HCT116 (cell line): ENCODE results near the gene RASSF9.

Source experiments
- CEBPB ChIP-seq: IDR thresholded peaks from 2 replicates; pipeline ENCODE4 v1.6.1; 2012; ENCODE audit warnings: low read depth
- EZH2 ChIP-seq: fragments of 200-600 bp; sonication (generic); IDR thresholded peaks from 2 replicates; pipeline ENCODE4 v1.6.1; 2017; ENCODE audit warnings: antibody characterized with exemption, mixed run types
- POLR2A ChIP-seq: IDR thresholded peaks from 2 replicates; pipeline ENCODE4 v1.7.0; 2011; ENCODE audit warnings: borderline replicate concordance; ENCODE audit not compliant: insufficient read depth, insufficient read length; ENCODE audit errors: extremely low read depth
- POLR2AphosphoS5 ChIP-seq: IDR thresholded peaks from 2 replicates; pipeline ENCODE4 v1.6.1; 2011; ENCODE audit warnings: mild to moderate bottlenecking, low read depth, low read length, moderate library complexity
- SRF ChIP-seq: IDR thresholded peaks from 2 replicates; pipeline ENCODE4 v1.6.1; 2012; ENCODE audit warnings: low read depth
- TF ChIP-seq, protein P1 (sequence below), 3 experiments: fragments of 200-600 bp in 1 of 3; sonication (generic) in 1 of 3; IDR thresholded peaks in 2 of 3; conservative IDR thresholded peaks in 1 of 3; 2 replicates each; pipeline ENCODE4 v1.5.1; 2012 to 2017; ENCODE audit warnings: low read depth in 2 of 3, low read length in 2 of 3, antibody characterized with exemption in 1 of 3, borderline replicate concordance in 1 of 3, control low read depth in 1 of 3, mild to moderate bottlenecking in 1 of 3, mixed read lengths in 1 of 3, mixed run types in 1 of 3, moderate library complexity in 1 of 3; ENCODE audit not compliant: insufficient read depth in 1 of 3
- TF ChIP-seq, protein P2 (sequence below): IDR thresholded peaks from 2 replicates; pipeline ENCODE4 v1.6.1; 2012; ENCODE audit warnings: low read depth

DNA sequence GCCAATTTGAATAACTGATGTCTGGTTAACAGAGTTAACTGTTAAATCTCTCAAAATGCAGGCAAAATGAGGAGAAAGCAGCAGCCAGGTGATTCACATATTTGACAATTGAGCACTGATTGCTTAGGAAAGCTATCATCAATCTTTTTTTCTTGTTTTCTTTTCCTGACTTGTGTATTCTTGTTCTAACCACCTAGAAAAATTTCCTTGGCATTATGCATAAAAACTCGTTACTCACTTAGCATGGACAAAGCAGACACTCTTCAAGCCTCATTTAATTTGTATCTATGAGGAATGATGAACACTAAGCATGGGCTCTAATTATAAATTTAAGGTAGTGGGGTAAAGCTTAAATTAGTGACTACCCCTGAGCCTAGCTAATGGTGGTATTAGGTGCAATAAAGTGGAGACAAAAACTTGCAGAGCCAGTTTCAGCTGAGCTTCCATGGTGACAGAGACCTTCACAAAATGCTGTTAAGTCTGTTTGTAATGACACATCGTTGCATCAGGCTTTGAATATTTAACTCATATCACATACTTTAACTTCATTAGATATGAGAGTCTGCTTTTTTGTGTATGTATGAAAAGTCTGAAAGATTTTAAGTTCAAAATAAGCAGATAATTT lies 52.0 kb downstream of the RASSF9 start:
- TF ChIP-seq, protein P1, sequence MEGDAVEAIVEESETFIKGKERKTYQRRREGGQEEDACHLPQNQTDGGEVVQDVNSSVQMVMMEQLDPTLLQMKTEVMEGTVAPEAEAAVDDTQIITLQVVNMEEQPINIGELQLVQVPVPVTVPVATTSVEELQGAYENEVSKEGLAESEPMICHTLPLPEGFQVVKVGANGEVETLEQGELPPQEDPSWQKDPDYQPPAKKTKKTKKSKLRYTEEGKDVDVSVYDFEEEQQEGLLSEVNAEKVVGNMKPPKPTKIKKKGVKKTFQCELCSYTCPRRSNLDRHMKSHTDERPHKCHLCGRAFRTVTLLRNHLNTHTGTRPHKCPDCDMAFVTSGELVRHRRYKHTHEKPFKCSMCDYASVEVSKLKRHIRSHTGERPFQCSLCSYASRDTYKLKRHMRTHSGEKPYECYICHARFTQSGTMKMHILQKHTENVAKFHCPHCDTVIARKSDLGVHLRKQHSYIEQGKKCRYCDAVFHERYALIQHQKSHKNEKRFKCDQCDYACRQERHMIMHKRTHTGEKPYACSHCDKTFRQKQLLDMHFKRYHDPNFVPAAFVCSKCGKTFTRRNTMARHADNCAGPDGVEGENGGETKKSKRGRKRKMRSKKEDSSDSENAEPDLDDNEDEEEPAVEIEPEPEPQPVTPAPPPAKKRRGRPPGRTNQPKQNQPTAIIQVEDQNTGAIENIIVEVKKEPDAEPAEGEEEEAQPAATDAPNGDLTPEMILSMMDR (IDR thresholded peaks at IDR 0.05 in 2 of 3, conservative IDR thresholded peaks at IDR 0.05 in 1 of 3; ENCODE audit: borderline replicate concordance in 1 of 3, insufficient read depth in 1 of 3, low read depth in 2 of 3, low read length in 2 of 3): no peak
- TF ChIP-seq POLR2A: no peak
- no peak for TF ChIP-seq EZH2
- TF ChIP-seq, protein P2, sequence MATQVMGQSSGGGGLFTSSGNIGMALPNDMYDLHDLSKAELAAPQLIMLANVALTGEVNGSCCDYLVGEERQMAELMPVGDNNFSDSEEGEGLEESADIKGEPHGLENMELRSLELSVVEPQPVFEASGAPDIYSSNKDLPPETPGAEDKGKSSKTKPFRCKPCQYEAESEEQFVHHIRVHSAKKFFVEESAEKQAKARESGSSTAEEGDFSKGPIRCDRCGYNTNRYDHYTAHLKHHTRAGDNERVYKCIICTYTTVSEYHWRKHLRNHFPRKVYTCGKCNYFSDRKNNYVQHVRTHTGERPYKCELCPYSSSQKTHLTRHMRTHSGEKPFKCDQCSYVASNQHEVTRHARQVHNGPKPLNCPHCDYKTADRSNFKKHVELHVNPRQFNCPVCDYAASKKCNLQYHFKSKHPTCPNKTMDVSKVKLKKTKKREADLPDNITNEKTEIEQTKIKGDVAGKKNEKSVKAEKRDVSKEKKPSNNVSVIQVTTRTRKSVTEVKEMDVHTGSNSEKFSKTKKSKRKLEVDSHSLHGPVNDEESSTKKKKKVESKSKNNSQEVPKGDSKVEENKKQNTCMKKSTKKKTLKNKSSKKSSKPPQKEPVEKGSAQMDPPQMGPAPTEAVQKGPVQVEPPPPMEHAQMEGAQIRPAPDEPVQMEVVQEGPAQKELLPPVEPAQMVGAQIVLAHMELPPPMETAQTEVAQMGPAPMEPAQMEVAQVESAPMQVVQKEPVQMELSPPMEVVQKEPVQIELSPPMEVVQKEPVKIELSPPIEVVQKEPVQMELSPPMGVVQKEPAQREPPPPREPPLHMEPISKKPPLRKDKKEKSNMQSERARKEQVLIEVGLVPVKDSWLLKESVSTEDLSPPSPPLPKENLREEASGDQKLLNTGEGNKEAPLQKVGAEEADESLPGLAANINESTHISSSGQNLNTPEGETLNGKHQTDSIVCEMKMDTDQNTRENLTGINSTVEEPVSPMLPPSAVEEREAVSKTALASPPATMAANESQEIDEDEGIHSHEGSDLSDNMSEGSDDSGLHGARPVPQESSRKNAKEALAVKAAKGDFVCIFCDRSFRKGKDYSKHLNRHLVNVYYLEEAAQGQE: no peak
- TF ChIP-seq SRF: no peak
- no peak for TF ChIP-seq POLR2AphosphoS5
- TF ChIP-seq CEBPB: peak; percentile 56; the same call in 1 of the 2 replicates
